HG03175 (cell line): ENCODE data around the gene FHOD3.

Experiments used
- ATAC-seq: cut with Tn5 transposase; IDR thresholded peaks from one replicate; pipeline ENCODE4 v1.9.1; 2021; ENCODE audit warnings: mild to moderate bottlenecking, moderate library complexity; ENCODE audit not compliant: unreplicated experiment

Gene FHOD3

GRCh38 chr18:36465276-36465675, 167.8 kb downstream of the FHOD3 start:
- no peak for ATAC-seq

GRCh38 chr18:36465970-36466369, 168.5 kb downstream of the FHOD3 start:
- no peak for ATAC-seq

- no peak for ATAC-seq
Observed at GRCh38 chr18:36467614-36468013, 170.1 kb downstream of the FHOD3 start.

- ATAC-seq = no peak
Observed at GRCh38 chr18:36468161-36468560, 170.6 kb downstream of the FHOD3 start.

- ATAC-seq = no peak
Observed at GRCh38 chr18:36469461-36469860, 171.9 kb downstream of the FHOD3 start.

GRCh38 chr18:36470896-36471295, 173.4 kb downstream of the FHOD3 start:
- no peak for ATAC-seq

GRCh38 chr18:36471393-36471792, 173.9 kb downstream of the FHOD3 start:
- ATAC-seq = no peak

GRCh38 chr18:36476433-36476832, 178.9 kb downstream of the FHOD3 start:
- ATAC-seq = no peak

- ATAC-seq = no peak
Observed at GRCh38 chr18:36477776-36478175, 180.3 kb downstream of the FHOD3 start.

- ATAC-seq = no peak
Observed at GRCh38 chr18:36481201-36481657, 183.7 kb downstream of the FHOD3 start.

- no peak for ATAC-seq
Observed at GRCh38 chr18:36481935-36482334, 184.4 kb downstream of the FHOD3 start.

GRCh38 chr18:36484591-36484990, 187.1 kb downstream of the FHOD3 start:
- no peak for ATAC-seq

- no peak for ATAC-seq
Observed at GRCh38 chr18:36485772-36486171, 188.3 kb downstream of the FHOD3 start.

- ATAC-seq = no peak
Observed at GRCh38 chr18:36488131-36488530, 190.6 kb downstream of the FHOD3 start.

- no peak for ATAC-seq
Observed at GRCh38 chr18:36490897-36491296, 193.4 kb downstream of the FHOD3 start.

GRCh38 chr18:36492604-36493329, 195.3 kb downstream of the FHOD3 start:
- no peak for ATAC-seq

GRCh38 chr18:36493349-36494159, 196.0 kb downstream of the FHOD3 start:
- no peak for ATAC-seq

GRCh38 chr18:36494160-36494437, 196.6 kb downstream of the FHOD3 start:
- ATAC-seq = no peak

- ATAC-seq = no peak
Observed at GRCh38 chr18:36496022-36496421, 198.5 kb downstream of the FHOD3 start.

GRCh38 chr18:36499938-36500337, 202.4 kb downstream of the FHOD3 start:
- peak; percentile 94 for ATAC-seq

GRCh38 chr18:36501100-36501499, 203.6 kb downstream of the FHOD3 start:
- ATAC-seq = no peak

GRCh38 chr18:36503477-36503876, 206.0 kb downstream of the FHOD3 start:
- no peak for ATAC-seq
